Left ventricle myocardium inferior (tissue), 1 donor: ENCODE results near the gene FGF5. TPM values are rescaled to one million over a fixed set of nuclear protein-coding genes. Genes with fewer than 3 reads are reported as not detected.
"Not testable (repeated sequence)": the region's sequence is repeated elsewhere in the genome, so short reads cannot be mapped to it uniquely, and the experiment has no call there.

ENCODE experiments used
- DNase-seq: peaks from one replicate; pipeline ENCODE4 v3.0.0-alpha.2; 2020
- H3K27ac ChIP-seq: fragments of 200-600 bp; replicated peaks from 2 replicates; pipeline ENCODE4 v1.8.0; 2021
- H3K27me3 ChIP-seq: fragments of 200-600 bp; 2 replicates; pipeline ENCODE4 v1.8.0; 2021; ENCODE audit warnings: low read depth
- H3K36me3 ChIP-seq: fragments of 200-600 bp; 2 replicates; pipeline ENCODE4 v1.8.0; 2021
- H3K4me1 ChIP-seq: fragments of 200-600 bp; 2 replicates; pipeline ENCODE4 v1.8.0; 2021
- H3K4me3 ChIP-seq: fragments of 200-600 bp; 2 replicates; pipeline ENCODE4 v1.8.0; 2021; ENCODE audit warnings: mild to moderate bottlenecking, moderate library complexity
- H3K9me3 ChIP-seq: fragments of 200-600 bp; replicated peaks from 2 replicates; pipeline ENCODE4 v1.8.0; 2021
- CTCF ChIP-seq: fragments of 200-600 bp; IDR thresholded peaks from 2 replicates; pipeline ENCODE4 v1.8.0; 2021; ENCODE audit warnings: antibody characterized with exemption, mild to moderate bottlenecking, borderline replicate concordance
- intact Hi-C: fragments of 100-400 bp; cut with micrococcal nuclease; formaldehyde crosslinking; loops from one replicate; pipeline ENCODE4 v1.11.0; 2022
- total RNA-seq: library from RNA; stranded (reverse); fragmentation: NEBNext Ultra II Directional; extraction: Animal tissue kit (Norgen Biotek cat#: 25700); gene quantifications from one replicate; pipeline ENCODE4 v1.2.1, GENCODE V29; 2021
- donor health status: DM: no; HTN: yes; CAD: no; lungs with severe emphysema.

The FGF5 gene
- total RNA-seq, 1 donor from 2014 or later, result 1.2 TPM

DNA sequence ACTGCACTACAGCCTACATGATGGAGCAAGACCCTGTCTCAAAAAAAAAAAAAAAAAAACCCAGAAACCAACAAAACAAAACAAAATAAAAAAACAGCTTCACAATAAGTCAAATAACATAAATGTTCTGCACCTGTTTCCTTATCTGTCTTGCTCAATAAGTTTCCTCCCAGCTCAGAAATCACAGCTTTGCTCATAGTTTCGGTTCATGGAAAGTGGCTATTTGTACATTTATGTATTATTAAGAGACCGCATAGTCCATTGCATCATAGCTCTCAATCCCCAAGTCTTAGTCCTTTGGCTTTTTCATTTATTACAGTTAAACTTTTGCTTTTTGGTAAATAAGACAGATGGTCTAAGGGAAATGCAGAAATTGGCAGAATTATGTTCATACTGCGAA is 44.7 kb downstream of the FGF5 start:
- Histone ChIP-seq H3K4me3 (no peak overlapping the region), H3K9me3 (no peaks in the 10 kb centered on the region), H3K4me1 (no peaks in the 10 kb centered on the region), H3K36me3 (no peaks in the 10 kb centered on the region), H3K27ac (no peak overlapping the region), H3K27me3 (peaks cover 23% of the 10 kb centered on the region)
- DNase-seq, result no peak
- TF ChIP-seq CTCF, result no peak
- intact Hi-C loops, result no loop called here

DNA sequence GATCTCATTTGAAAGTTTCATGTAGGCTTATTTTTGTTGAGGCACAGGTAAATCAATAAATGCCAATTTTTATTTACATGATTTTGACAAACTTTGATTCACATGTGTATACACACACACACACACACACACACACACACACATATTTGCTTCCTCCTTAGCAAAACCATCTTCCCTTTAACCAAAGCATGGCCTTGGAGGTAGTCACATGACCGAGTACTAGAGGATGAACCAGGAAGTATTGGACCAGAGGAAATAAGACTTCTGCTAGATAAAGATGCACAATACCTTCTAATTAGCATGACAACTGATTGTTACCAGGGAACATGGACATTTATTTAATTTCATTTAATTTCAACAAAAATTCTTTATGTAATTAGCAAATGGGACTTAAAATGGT is 45.7 kb downstream of the FGF5 start:
- no peaks in the 10 kb centered on the region for H3K36me3 ChIP-seq
- intact Hi-C loops, result no loop called here
- TF ChIP-seq CTCF, result no peak
- no peak for DNase-seq
- H3K4me3 ChIP-seq, result no peak overlapping the region
- H3K4me1 ChIP-seq, result no peaks in the 10 kb centered on the region
- no peaks in the 10 kb centered on the region for H3K9me3 ChIP-seq
- no peak overlapping the region for H3K27ac ChIP-seq
- peaks cover 23% of the 10 kb centered on the region for H3K27me3 ChIP-seq

DNA sequence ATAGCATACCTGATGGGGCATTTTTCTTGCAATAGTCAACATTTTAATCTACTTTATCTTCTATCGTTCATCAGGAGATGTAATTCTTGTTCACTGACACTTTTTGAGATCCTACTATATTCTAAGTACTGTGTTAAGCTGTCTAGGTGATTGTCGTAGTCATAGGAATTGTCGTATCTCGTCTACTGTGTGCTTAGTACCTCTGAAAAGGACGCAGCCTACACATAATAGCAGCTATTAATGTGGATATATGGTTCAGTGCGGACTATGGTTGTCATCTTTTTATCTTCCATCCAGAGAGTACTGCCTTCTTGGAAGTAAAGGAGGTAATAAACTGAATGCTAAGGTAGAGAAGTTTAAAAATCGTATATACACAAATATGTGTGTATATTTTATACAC is 47.2 kb downstream of the FGF5 start:
- no peak for DNase-seq
- no peaks in the 10 kb centered on the region for H3K36me3 ChIP-seq
- no peak for TF ChIP-seq CTCF
- intact Hi-C loops, result no loop called here
- no peak overlapping the region for H3K4me3 ChIP-seq
- no peak overlapping the region for H3K27ac ChIP-seq
- H3K27me3 ChIP-seq, result peaks cover 13% of the 10 kb centered on the region
- H3K9me3 ChIP-seq, result no peaks in the 10 kb centered on the region
- no peaks in the 10 kb centered on the region for H3K4me1 ChIP-seq

GRCh38 chr4:80315848-80316247 is 49.4 kb downstream of the FGF5 start:
- intact Hi-C loops, H3K36me3 ChIP-seq, H3K27ac ChIP-seq, H3K4me3 ChIP-seq, DNase-seq, H3K27me3 ChIP-seq, H3K9me3 ChIP-seq, H3K4me1 ChIP-seq: not testable (repeated sequence)

- H3K36me3 ChIP-seq, result no peaks in the 10 kb centered on the region
- H3K4me3 ChIP-seq, result no peak overlapping the region
- no peaks in the 10 kb centered on the region for H3K9me3 ChIP-seq
- intact Hi-C loops, result no loop called here
- DNase-seq, result no peak
- no peaks in the 10 kb centered on the region for H3K4me1 ChIP-seq
- no peak for TF ChIP-seq CTCF
- H3K27me3 ChIP-seq, result no peaks in the 10 kb centered on the region
- no peak overlapping the region for H3K27ac ChIP-seq
Measured at GRCh38 chr4:80321341-80321740, 54.9 kb downstream of the FGF5 start.

DNA sequence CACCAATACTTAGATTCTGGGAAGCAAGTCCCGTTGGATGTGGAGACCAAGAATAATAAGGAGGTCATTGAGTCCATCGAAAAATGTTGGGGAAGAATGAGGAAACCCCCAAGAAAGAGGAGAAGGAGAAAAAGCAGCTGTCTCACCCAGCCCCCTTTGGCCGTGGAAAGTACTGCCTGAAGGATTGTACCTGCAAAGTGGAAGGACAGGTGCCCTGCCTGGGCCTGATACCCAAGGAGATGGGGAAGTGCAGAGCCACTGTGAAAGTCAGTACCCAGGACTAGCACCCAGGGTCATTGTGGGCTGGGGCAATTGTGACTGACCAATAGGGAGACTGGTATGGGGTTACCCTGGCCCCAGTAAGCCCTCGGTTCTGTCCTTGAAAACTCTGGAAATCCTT is 55.3 kb downstream of the FGF5 start:
- H3K27ac ChIP-seq, result no peak overlapping the region
- DNase-seq, result no peak
- intact Hi-C loops, result no loop called here

More for the DNA sequence above, 55.3 kb downstream of the FGF5 start:
- no peaks in the 10 kb centered on the region for H3K36me3 ChIP-seq
- H3K9me3 ChIP-seq, result no peaks in the 10 kb centered on the region
- H3K27me3 ChIP-seq, result no peaks in the 10 kb centered on the region
- no peak overlapping the region for H3K4me3 ChIP-seq
- no peaks in the 10 kb centered on the region for H3K4me1 ChIP-seq
- no peak for TF ChIP-seq CTCF
